MV-4-11 (cell line): ENCODE results near the gene CACUL1.
"Not testable (repeated sequence)": the region's sequence is repeated elsewhere in the genome, so short reads cannot be mapped to it uniquely, and the experiment has no call there.

Source experiments
- DNase-seq: peaks from one replicate; lab custom pipeline; 2025; lab: John Stamatoyannopoulos, UW

The CACUL1 gene

DNA sequence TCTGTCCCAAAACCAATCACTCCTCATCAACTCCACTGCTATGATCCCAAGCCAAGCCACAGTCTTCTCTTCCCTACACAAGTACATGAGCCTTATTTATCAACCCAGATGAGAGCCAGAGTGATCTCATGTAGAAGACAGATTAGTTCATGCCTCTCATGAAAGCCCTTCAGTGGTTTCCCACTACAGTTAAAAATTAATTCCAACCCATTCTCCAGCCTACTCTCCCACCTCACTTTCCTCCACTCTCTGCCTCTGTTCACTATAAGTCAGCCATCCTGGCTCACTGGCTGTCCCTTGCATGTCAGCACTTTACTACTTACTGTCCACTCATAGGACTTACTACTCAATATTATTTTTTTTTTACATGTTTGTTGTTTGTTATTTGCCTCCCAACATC, 67.3 kb downstream of the CACUL1 start:
- DNase-seq: no peak

GRCh38 chr10:118682533-118682932, 72.2 kb downstream of the CACUL1 start:
- no peak for DNase-seq

GRCh38 chr10:118680197-118680596, 74.6 kb downstream of the CACUL1 start:
- no peak for DNase-seq

DNA sequence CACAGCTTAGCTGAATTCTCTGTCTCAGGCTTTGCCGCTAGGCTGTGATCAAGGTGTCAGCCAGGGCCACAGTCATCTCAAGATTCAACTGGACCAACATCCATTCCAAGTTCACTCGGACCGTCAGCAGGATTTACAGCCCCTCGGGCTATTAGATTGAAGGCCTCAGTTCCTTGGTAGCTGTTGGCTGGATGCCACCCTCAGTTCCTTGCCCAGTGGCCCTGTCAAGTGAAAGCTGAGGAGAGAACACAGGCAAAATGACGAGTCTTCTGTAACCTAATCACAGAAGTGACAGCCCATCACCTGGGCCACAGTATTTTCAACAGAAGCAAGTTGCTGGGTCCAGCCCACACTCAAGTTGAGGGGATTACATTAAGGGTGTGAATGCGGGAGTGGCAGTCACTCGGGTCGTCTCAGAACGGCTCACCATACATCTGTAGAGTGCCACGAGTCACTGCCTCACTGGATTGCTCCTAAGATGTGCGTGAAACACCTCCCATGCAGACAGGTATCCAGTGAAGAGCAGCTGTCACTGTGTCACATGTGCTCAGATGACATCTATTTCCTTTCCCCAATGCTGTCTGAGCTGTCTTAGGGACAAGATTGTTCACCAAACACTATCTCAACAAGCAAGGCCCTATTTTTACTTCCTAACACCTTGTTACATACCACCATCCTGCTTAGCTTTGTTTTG, 80.4 kb downstream of the CACUL1 start:
- DNase-seq: no peak

- no peak for DNase-seq
These were observed 81.7 kb downstream of the CACUL1 start for GRCh38 chr10:118672766-118673715.

- no peak for DNase-seq
These were observed 82.6 kb downstream of the CACUL1 start for GRCh38 chr10:118672153-118672552.

GRCh38 chr10:118671221-118671620, 83.5 kb downstream of the CACUL1 start:
- DNase-seq: not testable (repeated sequence)

- no peak for DNase-seq
These were observed 84.2 kb downstream of the CACUL1 start for GRCh38 chr10:118670472-118671124.

DNA sequence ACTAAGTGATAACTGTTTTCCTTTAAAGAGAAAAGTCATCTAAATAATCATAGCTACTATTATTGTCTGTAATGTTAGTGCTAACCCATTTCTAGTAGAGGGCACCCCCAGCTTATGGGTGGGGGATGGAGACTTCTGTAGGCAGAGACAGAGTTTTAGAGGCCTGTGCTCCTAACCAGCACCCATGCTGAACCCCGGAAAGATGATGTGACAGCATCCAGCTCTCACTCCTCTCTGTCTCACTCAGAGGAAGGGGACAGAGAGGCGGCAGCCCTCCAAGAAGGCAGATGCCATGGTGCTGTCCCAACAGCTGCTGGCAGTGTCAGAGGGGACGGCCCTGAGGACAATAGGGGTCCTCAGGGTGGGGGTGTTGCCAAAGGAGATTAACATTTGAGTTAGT, 84.9 kb downstream of the CACUL1 start:
- no peak for DNase-seq

DNA sequence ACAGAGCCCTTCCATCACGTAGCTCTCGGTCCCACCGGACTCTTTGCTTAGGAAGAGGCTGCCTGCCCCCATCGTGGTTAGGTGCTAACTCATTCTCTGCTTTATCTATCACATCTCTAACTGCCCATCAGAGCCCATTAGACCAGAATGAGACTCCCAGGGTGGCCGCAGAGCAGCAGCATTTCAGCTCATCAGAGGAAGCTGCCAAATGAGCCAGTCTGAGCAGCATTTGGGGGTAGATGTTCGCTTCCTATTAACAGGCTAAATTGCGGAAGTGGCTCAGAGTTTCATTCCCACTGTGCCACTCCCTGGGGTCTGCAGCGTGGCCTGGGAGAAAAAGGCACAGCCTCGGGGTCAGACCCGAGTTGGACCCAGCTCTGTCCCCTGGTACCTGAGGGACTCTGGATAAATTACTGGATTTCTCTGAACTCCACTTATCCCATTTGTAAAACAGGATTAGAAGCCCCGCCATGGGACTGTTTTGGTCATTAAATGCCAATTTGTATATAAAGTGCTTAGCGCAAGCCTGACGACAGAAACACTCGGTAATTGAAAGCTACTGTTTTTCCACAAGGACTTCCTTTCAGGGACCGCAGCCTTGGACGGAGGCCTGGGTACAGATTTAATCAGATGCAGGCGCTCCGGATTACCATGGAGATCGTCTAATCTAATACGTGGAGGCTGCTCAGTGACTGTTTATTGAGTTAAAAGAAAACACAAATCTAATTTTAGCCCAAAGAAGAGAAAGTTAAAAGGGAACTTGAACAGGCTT, 85.6 kb downstream of the CACUL1 start:
- peak; percentile 62 for DNase-seq

GRCh38 chr10:118668228-118668952, 86.4 kb downstream of the CACUL1 start:
- no peak for DNase-seq

DNA sequence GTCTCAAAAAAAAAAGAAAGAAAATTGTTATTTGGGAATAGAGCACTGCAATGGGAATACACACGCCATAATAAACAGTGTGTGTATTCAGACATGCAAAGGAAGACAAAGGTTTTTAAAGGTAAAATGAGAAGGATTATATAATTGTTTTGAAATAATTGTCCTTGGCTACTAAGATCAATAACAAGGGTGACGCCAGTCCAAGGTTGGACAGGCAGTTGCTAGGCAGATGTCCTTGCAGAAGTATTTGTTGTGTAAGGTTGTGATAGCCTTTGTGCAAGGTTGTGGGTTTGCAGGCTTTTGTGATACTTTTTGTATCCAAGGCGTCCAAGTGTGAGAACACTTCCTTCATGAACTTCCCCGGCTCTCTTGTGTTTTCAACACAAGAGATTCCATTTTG, 87.0 kb downstream of the CACUL1 start:
- no peak for DNase-seq

- no peak for DNase-seq
These were observed 88.4 kb downstream of the CACUL1 start for GRCh38 chr10:118666350-118666749.

DNA sequence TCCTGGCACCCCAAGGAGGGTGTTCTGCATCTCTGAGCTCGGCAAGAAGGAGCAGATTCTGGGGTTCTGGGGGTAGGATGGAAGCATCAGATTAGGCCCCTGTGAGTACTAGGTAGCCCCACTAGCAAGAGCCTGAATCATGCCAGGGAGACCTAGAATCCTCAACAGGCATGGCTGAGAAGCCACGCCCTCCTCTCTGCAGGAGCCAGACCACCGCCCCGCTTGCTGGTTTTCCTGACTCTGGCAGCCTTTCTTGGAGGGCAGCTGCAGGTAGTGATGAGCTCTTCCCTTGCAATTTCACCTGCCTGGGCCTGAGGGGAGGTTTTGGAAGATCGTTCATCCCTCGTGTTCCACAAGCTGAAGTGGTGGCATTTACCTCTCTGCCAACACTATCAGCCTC, 90.4 kb downstream of the CACUL1 start:
- DNase-seq: no peak

DNA sequence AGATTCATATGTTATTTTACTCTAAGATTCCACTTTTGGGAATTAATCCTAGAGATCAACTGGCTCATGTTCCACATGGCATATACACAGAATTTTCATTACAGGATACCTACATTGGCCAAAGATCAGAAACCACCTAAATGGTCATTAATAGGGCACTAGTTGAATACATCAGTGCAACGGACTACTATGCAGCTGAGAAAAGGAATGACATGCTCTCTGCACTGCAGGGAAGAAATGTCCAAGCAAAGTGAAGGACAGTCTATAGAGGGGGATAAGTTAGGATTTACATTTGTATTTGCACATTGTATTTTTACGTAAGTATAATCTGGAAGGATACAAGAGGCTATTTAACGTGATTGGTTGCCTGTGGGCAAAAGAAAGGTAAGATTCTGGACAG, 91.6 kb downstream of the CACUL1 start:
- DNase-seq: no peak

DNA sequence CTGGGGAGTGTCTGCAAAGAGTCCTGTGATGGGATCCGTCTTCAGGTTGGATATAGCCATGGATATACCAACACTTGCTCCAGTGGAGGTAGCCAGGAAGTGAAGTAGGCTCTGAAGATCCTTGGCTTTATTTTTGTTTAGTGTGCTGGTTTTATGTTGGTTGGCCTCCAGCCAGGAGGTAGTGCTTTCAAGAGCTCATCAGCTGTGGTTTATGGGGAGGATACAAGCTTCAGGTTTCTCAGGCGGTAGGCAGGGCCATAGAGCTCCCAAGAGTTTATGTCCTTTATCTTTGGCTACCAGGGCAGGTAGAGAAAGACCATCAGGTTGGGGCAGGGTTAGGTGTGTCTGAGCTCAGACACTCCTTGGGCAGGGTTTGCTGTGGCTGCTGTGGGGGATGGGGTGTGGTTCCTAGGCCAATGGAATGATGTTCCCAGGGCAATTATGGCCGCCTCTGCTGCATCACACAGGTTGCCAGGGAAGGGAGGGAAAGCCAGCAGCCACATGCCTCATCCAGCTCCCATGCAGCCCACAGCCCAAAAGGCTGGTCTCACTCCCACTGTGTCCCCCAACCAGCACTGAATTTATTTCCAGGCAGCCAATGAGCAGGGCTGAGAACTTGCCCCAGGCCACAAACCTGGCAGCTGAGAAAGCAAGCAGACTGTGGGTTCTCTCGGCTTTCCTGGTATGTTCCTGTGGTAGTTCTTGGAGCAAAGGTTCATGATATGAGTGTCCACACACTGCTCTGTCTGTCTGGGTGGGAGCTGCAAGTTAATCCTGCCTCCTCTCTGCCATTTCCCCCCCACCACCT, 92.3 kb downstream of the CACUL1 start:
- no peak for DNase-seq

DNA sequence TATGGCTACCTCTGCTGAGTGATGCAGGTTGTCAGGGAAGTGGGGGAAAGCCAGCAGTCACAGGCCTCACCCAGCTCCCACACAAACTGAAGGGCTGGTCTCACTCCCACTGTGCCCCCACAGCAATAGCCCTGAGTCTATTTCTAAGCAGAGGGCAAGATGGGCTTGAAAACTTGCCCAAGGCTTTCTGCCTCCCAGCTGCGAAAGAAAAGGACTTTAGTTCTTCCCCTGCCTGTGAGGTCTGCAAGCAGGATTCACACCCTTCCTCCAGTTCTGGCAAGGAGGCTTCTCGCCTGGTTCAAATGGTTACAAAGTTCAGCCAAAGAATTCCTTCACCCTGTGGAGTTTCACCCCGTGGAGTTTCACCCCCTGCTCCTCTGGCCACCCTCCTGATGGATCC, 96.0 kb downstream of the CACUL1 start:
- no peak for DNase-seq

- DNase-seq: not testable (repeated sequence)
These were observed 96.6 kb downstream of the CACUL1 start for GRCh38 chr10:118658168-118658567.

DNA sequence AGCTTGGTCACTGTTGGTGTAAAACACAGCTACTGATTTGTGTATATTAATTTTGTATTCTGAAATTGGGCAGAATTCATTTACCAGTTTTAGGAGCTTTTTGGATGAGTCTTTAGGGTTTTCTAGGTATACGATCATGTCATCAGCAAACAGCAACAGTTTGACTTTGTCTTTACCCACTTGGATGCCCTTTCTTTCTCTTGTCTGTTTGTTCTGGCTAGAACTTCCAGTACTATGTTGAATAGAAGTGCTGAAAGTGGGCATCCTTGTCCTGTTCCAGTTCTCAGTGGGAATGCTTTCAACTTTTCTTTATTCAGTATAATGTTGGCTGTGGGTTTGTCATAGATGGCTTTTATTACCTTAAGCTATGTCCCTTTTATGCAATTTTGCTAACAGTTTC, 109.5 kb downstream of the CACUL1 start:
- not testable (repeated sequence) for DNase-seq

- no peak for DNase-seq
These were observed 112.5 kb downstream of the CACUL1 start for GRCh38 chr10:118642228-118642627.
